Prostate gland (tissue), 2 donors: Measurements from ENCODE around the gene OR52B2. TPM values are rescaled to one million over a fixed set of nuclear protein-coding genes. Genes with fewer than 3 reads are reported as not detected.

Experiments used
- DNase-seq: peaks from one replicate; pipeline ENCODE4 v3.0.0-alpha.2; 2019; ENCODE audit warnings: low spot score
- H3K27ac ChIP-seq, 2 donors: fragments of 200-600 bp; sonication (generic); 2 replicates each; pipeline ENCODE4 v1.5.1; 2017 to 2019
- H3K27me3 ChIP-seq: fragments of 200-600 bp; sonication (generic); replicated peaks from 2 replicates; pipeline ENCODE4 v1.5.1; 2019; ENCODE audit not compliant: insufficient read depth
- H3K36me3 ChIP-seq, 2 donors: fragments of 200-600 bp; sonication (generic); 1 replicate in 1 of 2; 2 replicates in 1 of 2; pipeline versions ENCODE4 v1.5.1 to v1.8.1; 2017 to 2019
- H3K4me1 ChIP-seq: fragments of 200-600 bp; sonication (generic); replicated peaks from 2 replicates; pipeline ENCODE4 v1.5.1; 2019
- H3K4me3 ChIP-seq, 2 donors: fragments of 200-600 bp; sonication (generic); 2 replicates each; pipeline ENCODE4 v1.5.1; 2017 to 2019
- H3K9me3 ChIP-seq: fragments of 200-600 bp; sonication (generic); 2 replicates; pipeline ENCODE4 v1.5.1; 2017
- CTCF ChIP-seq, 4 experiments: fragments of 200-600 bp in 2 of 4; fragments of 450-650 bp in 2 of 4; sonication (generic) in 2 of 4; IDR thresholded peaks; 1 replicate in 3 of 4; 2 replicates in 1 of 4; pipeline ENCODE4 v1.5.1; 2016 to 2019; ENCODE audit warnings: antibody characterized with exemption in 4 of 4, mild to moderate bottlenecking in 2 of 4, moderate library complexity in 2 of 4
- POLR2A ChIP-seq: fragments of 450-650 bp; IDR thresholded peaks from one replicate; pipeline ENCODE4 v1.6.1; 2016; ENCODE audit warnings: antibody characterized with exemption, mild to moderate bottlenecking
- POLR2AphosphoS5 ChIP-seq: sonication (generic); formaldehyde crosslinking; IDR thresholded peaks from one replicate; pipeline ENCODE4 v1.6.1; 2017; ENCODE audit warnings: antibody characterized with exemption
- WGBS: methylation state at CpG from one replicate; pipeline ENCODE4 v1.1.5; 2018; 5-methylcytosine and 5-hydroxymethylcytosine counted together
- intact Hi-C: fragments of 100-400 bp; cut with DNase I; formaldehyde crosslinking; loops from one replicate; pipeline ENCODE4 v1.14.2; 2022
- total RNA-seq, 2 donors: library from RNA; depleted of rRNA; stranded (reverse); fragments of >200 nt; gene quantifications; one replicate each; pipeline ENCODE4 v1.1.0, GENCODE V29; 2016

Gene OR52B2
- total RNA-seq, 2 donors from 2014 or later, result not detected

GRCh38 chr11:6129011-6129410 is 41.1 kb downstream of the OR52B2 start:
- Histone ChIP-seq H3K27ac (no peak overlapping the region), H3K9me3 (no peaks in the 10 kb centered on the region), H3K36me3 (no peaks in the 10 kb centered on the region), H3K4me3 (no peak overlapping the region), H3K27me3 (no peaks in the 10 kb centered on the region), H3K4me1 (no peaks in the 10 kb centered on the region)
- no peak for DNase-seq
- intact Hi-C loops, result no loop called here
- TF ChIP-seq CTCF (IDR thresholded peaks at IDR 0.05), result no peak
- no peak for TF ChIP-seq POLR2A
- no peak for TF ChIP-seq POLR2AphosphoS5
- WGBS, result 72% methylated on average over 1 of the region's 1 CpG

- intact Hi-C loops, result no loop called here
- no peak overlapping the region for H3K27ac ChIP-seq
- DNase-seq, result no peak
- TF ChIP-seq POLR2AphosphoS5, result no peak
- TF ChIP-seq CTCF (IDR thresholded peaks at IDR 0.05), result no peak
- TF ChIP-seq POLR2A, result no peak
- H3K36me3 ChIP-seq, result no peaks in the 10 kb centered on the region
- no peak overlapping the region for H3K4me3 ChIP-seq
- no peaks in the 10 kb centered on the region for H3K4me1 ChIP-seq
- no peaks in the 10 kb centered on the region for H3K9me3 ChIP-seq
- WGBS, result 73% methylated on average over 4 of the region's 4 CpGs
- H3K27me3 ChIP-seq, result no peaks in the 10 kb centered on the region
These were observed 42.2 kb downstream of the OR52B2 start for GRCh38 chr11:6127881-6128280.

GRCh38 chr11:6124245-6124644 is 45.9 kb downstream of the OR52B2 start:
- intact Hi-C loops, result no loop called here
- no peak overlapping the region for H3K4me3 ChIP-seq
- H3K27me3 ChIP-seq, result no peaks in the 10 kb centered on the region
- DNase-seq, result no peak
- H3K27ac ChIP-seq, result no peak overlapping the region
- no peak for TF ChIP-seq CTCF (IDR thresholded peaks at IDR 0.05)
- TF ChIP-seq POLR2A, result no peak
- no peaks in the 10 kb centered on the region for H3K36me3 ChIP-seq
- no peaks in the 10 kb centered on the region for H3K9me3 ChIP-seq
- no peaks in the 10 kb centered on the region for H3K4me1 ChIP-seq
- WGBS, result 57% methylated on average over 3 of the region's 3 CpGs

Other genes with a start within 250 kb of the OR52B2 start
- gene OR56A3, start 228.1 kb downstream of the OR52B2 start, total RNA-seq, result under 1 TPM in 1 of 2 donors, not detected in 1; 0.11 TPM
- gene OR56A5, start 201.8 kb downstream of the OR52B2 start, total RNA-seq, result not detected
- gene OR52L1, start 183.3 kb downstream of the OR52B2 start, total RNA-seq, result not detected
- gene OR56A4, start 163.4 kb downstream of the OR52B2 start, total RNA-seq, result not detected
- gene OR56A1, start 139.6 kb downstream of the OR52B2 start, total RNA-seq, result not detected
- gene OR56B4, start 62.6 kb downstream of the OR52B2 start, total RNA-seq, result not detected
- not detected for gene OR52W1, start 28.9 kb upstream of the OR52B2 start, total RNA-seq
- 1 to 10 TPM in 1 of 2 donors, not detected in 1; 2.4 TPM for gene C11orf42, start 35.2 kb upstream of the OR52B2 start, total RNA-seq
- 100 to 1,000 TPM in 1 of 2 donors, 10 to 100 TPM in 1; 50.6 to 105 TPM for gene FHIP1B, start 64.3 kb upstream of the OR52B2 start, total RNA-seq
- 1 to 10 TPM in 1 of 2 donors, under 1 TPM in 1; 0.27 to 2.0 TPM for gene CNGA4, start 68.8 kb upstream of the OR52B2 start, total RNA-seq
- not detected for gene CCKBR, start 89.5 kb upstream of the OR52B2 start, total RNA-seq
- 10 to 100 TPM; 46.1 to 92.4 TPM for gene CAVIN3, start 150.2 kb upstream of the OR52B2 start, total RNA-seq
- gene SMPD1, start 220.1 kb upstream of the OR52B2 start, total RNA-seq, result 10 to 100 TPM; 51.7 to 59.2 TPM
- gene APBB1, start 248.8 kb upstream of the OR52B2 start, total RNA-seq, result 10 to 100 TPM; 35.4 to 65.5 TPM